DMS 273 treated with DMSO at 0.1 percent for 48 hours (cell line): ENCODE measurements around the gene WBP2.
"Not testable (repeated sequence)": the region's sequence is repeated elsewhere in the genome, so short reads cannot be mapped to it uniquely, and the experiment has no call there.

Source experiments
- DNase-seq: peaks from one replicate; lab custom pipeline; 2025; lab: John Stamatoyannopoulos, UW

Gene WBP2

GRCh38 chr17:75888484-75888883, 33.3 kb upstream of the WBP2 start:
- no peak for DNase-seq

- not testable (repeated sequence) for DNase-seq
These were observed 30.7 kb upstream of the WBP2 start for GRCh38 chr17:75885860-75886259.

GRCh38 chr17:75885431-75885830, 30.3 kb upstream of the WBP2 start:
- DNase-seq: no peak

- DNase-seq: no peak
These were observed 26.7 kb upstream of the WBP2 start for GRCh38 chr17:75881678-75882454.

- DNase-seq: no peak
These were observed 25.1 kb upstream of the WBP2 start for GRCh38 chr17:75880266-75880665.

GRCh38 chr17:75878174-75878998, 23.3 kb upstream of the WBP2 start, which contains the start of gene TRIM47:
Gene TRIM47 (minus strand): TSS chr17:75878581. CDS start chr17:75878548, 33 bp downstream.
- no peak for DNase-seq

- DNase-seq: no peak
These were observed 22.6 kb upstream of the WBP2 start for GRCh38 chr17:75877752-75878173.

GRCh38 chr17:75876938-75877751, 22.0 kb upstream of the WBP2 start:
- peak; percentile 58 for DNase-seq

- peak; percentile 16 for DNase-seq
These were observed 21.2 kb upstream of the WBP2 start for GRCh38 chr17:75876190-75876937.

GRCh38 chr17:75875940-75876189, 20.7 kb upstream of the WBP2 start:
- no peak for DNase-seq

- DNase-seq: no peak
These were observed 20.2 kb upstream of the WBP2 start for GRCh38 chr17:75875182-75875939.

GRCh38 chr17:75874323-75875181, 19.4 kb upstream of the WBP2 start:
- DNase-seq: no peak

GRCh38 chr17:75873587-75874322, 18.6 kb upstream of the WBP2 start:
- DNase-seq: no peak

GRCh38 chr17:75872434-75873351, 17.6 kb upstream of the WBP2 start:
- no peak for DNase-seq

- DNase-seq: not testable (repeated sequence)
These were observed 15.1 kb upstream of the WBP2 start for GRCh38 chr17:75870228-75870627.

GRCh38 chr17:75869282-75870141, 14.4 kb upstream of the WBP2 start:
- DNase-seq: no peak

- DNase-seq: not testable (repeated sequence)
These were observed 13.7 kb upstream of the WBP2 start for GRCh38 chr17:75868730-75869281.
